ENCODE data around the gene PBX4.
A peak's percentile ranks its signal among the peaks of the same experiment; 100 is the strongest.

Gene PBX4

GRCh38 chr19:19532806-19533701 is 85.4 kb downstream of the PBX4 start:
- peak; percentile 39 for DNase-seq (ENCODE audit: low read depth)
- no peak for TF ChIP-seq MYC (IDR thresholded peaks at IDR 0.05; ENCODE audit: low read depth, low read length)
- no peak for TF ChIP-seq POLR2A (IDR thresholded peaks at IDR 0.05; ENCODE audit: extremely low read depth, insufficient read length)
- TF ChIP-seq, protein P1, sequence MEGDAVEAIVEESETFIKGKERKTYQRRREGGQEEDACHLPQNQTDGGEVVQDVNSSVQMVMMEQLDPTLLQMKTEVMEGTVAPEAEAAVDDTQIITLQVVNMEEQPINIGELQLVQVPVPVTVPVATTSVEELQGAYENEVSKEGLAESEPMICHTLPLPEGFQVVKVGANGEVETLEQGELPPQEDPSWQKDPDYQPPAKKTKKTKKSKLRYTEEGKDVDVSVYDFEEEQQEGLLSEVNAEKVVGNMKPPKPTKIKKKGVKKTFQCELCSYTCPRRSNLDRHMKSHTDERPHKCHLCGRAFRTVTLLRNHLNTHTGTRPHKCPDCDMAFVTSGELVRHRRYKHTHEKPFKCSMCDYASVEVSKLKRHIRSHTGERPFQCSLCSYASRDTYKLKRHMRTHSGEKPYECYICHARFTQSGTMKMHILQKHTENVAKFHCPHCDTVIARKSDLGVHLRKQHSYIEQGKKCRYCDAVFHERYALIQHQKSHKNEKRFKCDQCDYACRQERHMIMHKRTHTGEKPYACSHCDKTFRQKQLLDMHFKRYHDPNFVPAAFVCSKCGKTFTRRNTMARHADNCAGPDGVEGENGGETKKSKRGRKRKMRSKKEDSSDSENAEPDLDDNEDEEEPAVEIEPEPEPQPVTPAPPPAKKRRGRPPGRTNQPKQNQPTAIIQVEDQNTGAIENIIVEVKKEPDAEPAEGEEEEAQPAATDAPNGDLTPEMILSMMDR (IDR thresholded peaks at IDR 0.05; ENCODE audit: low read depth, low read length) = no peak
- TF ChIP-seq MAX (IDR thresholded peaks at IDR 0.05; ENCODE audit: low read depth, low read length) = no peak
- H3K4me3 ChIP-seq (ENCODE audit: low read depth, low read length) = no peak overlapping the region

DNA sequence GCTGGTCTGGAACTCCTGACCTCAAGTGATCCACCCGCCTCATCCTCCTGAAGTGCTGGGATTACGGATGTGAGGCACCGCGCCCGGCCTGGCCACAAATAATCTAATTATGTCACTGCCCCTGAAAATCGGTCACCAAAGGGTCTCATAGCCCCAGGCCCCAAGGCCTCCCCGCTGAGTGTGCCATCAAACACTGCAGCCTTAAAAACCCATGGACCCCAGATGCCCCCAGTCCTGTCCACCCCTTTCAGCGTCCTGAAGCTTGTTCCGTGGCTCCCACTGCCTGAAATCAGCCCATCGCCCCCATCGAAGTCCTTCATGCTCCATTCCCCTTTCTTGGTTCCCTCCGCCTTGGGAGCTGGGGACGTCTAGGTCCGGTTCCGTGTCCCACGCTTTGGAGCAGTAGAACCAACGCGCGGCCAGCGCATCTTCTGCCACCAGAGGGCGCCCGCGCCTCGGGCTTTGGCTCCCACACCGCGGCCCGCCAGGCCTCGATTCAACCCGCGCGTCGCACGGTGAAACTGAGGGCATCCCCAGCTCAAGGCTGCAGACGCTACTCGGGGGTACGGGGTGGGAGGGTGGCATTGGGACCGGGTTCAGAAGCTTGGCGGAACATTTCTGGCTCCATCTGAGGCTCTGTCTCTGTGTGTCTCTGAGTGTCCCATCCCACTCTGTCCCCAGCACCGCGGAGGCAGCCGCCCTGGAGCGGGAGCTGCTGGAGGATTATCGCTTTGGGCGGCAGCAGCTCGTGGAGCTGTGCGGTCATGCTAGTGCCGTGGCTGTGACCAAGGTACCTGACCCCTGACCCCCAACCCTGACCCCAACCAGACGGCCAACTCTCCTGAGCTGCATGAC is 86.3 kb downstream of the PBX4 start:
- TF ChIP-seq, protein P1 (IDR thresholded peaks at IDR 0.05; ENCODE audit: low read depth, low read length) = peak; percentile 81
- TF ChIP-seq MAX (IDR thresholded peaks at IDR 0.05; ENCODE audit: low read depth, low read length) (peak; percentile 18; the same call in 1 of the 2 replicates), MYC (IDR thresholded peaks at IDR 0.05; ENCODE audit: low read depth, low read length) (peak; percentile 51), POLR2A (IDR thresholded peaks at IDR 0.05; ENCODE audit: extremely low read depth, insufficient read length) (no peak)
- peak; percentile 76 for DNase-seq (ENCODE audit: low read depth)

DNA sequence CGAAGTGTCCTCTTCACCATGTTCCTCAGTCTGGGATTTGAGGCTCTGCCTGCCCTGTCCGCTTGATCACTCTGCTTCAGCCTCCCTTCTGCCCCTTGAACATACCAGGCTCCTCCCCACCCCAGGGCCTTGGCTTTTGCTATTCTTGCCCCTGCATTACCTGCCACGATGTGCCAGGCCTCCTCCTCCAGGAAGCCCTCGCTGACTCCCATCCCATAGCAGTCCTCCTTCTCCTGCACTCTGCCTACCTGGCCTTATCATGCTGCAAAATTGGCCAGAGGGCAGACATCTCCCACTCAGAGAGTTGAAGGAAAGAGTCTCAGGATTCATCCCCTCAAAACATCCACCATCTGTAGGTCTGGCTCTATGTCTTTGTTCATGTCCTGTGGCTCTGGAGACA is 87.6 kb downstream of the PBX4 start:
- H3K4me3 ChIP-seq (ENCODE audit: low read depth, low read length) = no peak overlapping the region
- TF ChIP-seq MAX (IDR thresholded peaks at IDR 0.05; ENCODE audit: low read depth, low read length) = no peak
- TF ChIP-seq MYC (IDR thresholded peaks at IDR 0.05; ENCODE audit: low read depth, low read length) = no peak
- TF ChIP-seq, protein P1 (IDR thresholded peaks at IDR 0.05; ENCODE audit: low read depth, low read length) = no peak
- no peak for DNase-seq (ENCODE audit: low read depth)

More for the DNA sequence above, 86.3 kb downstream of the PBX4 start:
- H3K4me3 ChIP-seq (ENCODE audit: low read depth, low read length) = no peak overlapping the region

GRCh38 chr19:19530423-19530804 is 88.1 kb downstream of the PBX4 start:
- TF ChIP-seq, protein P1 (IDR thresholded peaks at IDR 0.05; ENCODE audit: low read depth, low read length) = peak; percentile 11
- no peak for TF ChIP-seq POLR2A (IDR thresholded peaks at IDR 0.05; ENCODE audit: extremely low read depth, insufficient read length)
- no peak for TF ChIP-seq MYC (IDR thresholded peaks at IDR 0.05; ENCODE audit: low read depth, low read length)
- TF ChIP-seq MAX (IDR thresholded peaks at IDR 0.05; ENCODE audit: low read depth, low read length) = no peak
- no peak overlapping the region for H3K4me3 ChIP-seq (ENCODE audit: low read depth, low read length)
- DNase-seq (ENCODE audit: low read depth) = peak; percentile 34

DNA sequence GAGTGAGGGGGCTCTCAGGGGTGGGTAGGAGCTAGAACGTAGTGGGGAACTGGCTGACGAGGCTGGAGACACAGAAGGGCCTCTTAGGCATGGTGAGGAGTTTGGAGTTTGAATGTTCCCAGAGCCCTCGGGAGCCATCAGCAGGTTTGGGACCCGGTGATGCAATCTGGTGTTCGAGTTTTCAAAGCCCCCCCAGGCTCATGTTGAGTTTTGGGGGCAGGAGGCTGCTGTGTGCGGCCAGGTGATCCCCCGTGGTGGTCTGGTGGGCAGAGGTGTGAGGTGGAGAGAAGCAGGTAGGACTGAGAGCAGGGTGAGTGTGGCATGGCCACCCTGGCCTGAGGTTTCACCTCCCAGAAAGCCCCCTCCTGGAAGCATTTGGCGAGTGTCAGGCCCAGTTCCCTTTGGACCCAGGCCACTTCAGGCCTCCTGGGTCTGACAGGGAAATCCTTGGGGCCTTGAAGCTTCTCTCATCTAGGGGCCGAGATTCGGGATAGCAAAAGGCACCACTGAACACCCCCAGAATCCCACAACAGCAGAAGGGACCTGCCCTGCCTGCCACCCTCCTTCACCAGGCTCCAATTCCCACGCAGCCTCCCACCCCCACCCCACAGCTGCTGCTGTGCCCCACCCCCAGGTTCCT is 88.6 kb downstream of the PBX4 start:
- H3K4me3 ChIP-seq (ENCODE audit: low read depth, low read length) = no peak overlapping the region
- DNase-seq (ENCODE audit: low read depth) = no peak
- TF ChIP-seq, protein P1 (IDR thresholded peaks at IDR 0.05; ENCODE audit: low read depth, low read length) = no peak
- TF ChIP-seq POLR2A (IDR thresholded peaks at IDR 0.05; ENCODE audit: extremely low read depth, insufficient read length) (no peak), MAX (IDR thresholded peaks at IDR 0.05; ENCODE audit: low read depth, low read length) (no peak), MYC (IDR thresholded peaks at IDR 0.05; ENCODE audit: low read depth, low read length) (no peak)

Measured in NB4 (cell line).